ENCODE results near the gene KLHL26.
A peak's percentile ranks its signal among the peaks of the same experiment; 100 is the strongest.

Gene KLHL26

DNA sequence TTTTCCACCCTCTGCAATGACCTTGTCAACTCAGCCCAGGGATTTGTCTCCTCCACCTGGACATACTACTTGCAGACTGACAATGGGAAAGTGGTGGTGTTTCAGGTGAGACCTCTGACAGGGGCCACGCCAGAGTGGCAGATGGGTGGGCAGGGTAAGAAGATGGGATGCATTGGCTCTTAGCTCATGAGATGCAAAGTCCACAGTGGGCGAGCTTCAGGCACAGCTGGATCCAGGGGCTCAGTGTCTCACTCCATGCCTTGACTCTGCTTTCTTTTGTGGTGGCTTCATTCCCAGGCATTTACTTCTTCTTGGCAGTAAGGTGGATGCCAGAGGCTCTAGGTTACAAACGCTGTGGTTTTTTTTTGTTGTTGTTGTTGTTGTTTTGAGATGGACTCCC, 20.8 kb upstream of the KLHL26 start:
- no peak for DNase-seq

DNA sequence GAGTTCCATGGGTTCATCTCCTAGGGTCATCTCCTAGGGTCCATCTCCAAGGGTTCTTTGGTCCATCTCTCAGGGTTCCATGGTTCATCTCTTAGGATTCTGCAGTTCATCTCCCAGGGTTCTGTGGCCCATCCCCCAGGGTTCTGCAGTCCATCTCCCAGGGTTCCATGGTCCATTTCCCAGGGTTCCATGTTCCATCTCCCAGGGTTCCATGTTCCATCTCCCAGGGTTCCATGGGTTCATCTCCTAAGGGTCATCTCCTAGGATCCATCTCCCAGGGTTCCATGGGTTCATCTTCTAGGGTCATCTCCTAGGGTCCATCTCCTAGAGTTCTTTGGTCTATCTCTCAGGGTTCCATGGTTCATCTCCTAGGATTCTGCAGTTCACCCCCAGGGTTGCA, 19.3 kb upstream of the KLHL26 start:
- DNase-seq = no peak

DNA sequence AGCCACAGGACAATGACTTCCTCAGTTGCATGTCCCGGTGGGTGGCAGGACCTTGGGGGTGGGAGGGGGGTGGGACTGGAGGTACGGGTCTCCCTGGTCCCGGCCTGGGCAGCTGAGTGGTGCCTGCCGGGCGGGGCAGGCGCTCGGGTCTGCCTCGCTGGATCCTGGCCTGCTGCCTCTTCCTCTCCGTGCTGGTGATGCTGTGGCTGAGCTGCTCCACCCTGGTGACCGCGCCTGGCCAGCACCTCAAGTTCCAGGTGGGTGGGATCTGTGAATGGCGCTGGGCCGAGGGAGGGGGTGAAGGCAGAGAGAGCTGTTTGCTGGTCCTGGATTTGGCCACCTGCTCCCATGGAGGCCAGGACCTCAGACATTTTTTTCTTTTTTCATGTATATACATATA, 18.6 kb upstream of the KLHL26 start:
- no peak for DNase-seq

DNA sequence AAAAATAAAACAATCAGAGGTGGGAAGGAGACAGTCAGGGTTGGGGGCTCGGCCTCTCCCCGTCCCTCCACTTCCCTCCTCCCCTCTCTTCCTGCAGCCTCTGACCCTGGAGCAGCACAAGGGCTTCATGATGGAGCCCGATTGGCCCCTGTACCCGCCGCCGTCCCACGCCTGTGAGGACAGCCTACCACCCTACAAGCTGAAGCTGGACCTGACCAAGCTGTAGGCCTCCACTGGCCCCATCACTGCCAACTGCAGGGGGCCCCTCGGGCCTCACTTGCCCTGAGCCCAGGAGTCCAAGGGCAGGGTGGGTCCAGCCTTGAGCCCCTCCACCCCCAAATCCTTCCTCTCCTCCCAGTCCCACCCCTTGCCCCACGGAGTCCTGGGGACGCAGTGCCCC, 16.5 kb upstream of the KLHL26 start:
- DNase-seq = no peak

DNA sequence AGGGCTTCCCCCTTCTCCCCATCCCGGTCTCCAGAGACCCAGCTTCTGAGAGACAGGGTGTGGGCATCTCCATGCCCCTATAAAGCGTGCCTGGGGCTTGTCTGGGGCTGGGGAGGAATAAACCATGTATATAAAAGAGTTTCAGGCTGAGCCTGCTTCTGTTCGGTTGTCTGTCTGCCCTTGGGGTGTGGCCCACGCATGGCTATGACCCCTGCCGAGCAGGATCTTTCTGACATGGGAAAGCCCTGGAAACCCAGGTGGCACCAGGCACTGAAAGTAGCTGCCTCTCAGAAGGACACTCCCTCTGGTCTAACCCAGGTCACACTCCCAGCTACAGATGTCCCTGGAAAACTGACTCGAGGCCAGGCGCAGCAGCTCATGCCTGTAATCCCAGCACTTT, 15.9 kb upstream of the KLHL26 start:
- DNase-seq = no peak

DNA sequence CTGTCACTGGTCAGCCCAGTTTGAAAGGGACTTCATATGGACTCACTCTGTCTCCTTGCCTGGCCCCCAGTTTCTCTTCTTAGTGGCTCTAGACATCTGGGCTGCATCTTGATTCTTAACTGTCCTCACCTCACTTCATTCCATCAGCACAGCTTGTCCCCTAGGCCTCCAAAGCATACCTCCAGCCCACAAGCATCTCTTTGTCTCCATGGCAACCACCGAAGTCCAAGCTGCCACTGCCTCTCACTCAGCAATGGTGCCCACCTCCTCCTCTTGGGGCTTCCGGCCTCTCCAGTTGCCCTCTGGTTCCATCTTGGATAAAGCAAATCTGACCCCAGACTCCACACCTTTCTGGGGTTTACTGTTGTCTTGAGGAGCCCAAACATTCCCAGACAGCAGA, 9.9 kb upstream of the KLHL26 start:
- no peak for DNase-seq

DNA sequence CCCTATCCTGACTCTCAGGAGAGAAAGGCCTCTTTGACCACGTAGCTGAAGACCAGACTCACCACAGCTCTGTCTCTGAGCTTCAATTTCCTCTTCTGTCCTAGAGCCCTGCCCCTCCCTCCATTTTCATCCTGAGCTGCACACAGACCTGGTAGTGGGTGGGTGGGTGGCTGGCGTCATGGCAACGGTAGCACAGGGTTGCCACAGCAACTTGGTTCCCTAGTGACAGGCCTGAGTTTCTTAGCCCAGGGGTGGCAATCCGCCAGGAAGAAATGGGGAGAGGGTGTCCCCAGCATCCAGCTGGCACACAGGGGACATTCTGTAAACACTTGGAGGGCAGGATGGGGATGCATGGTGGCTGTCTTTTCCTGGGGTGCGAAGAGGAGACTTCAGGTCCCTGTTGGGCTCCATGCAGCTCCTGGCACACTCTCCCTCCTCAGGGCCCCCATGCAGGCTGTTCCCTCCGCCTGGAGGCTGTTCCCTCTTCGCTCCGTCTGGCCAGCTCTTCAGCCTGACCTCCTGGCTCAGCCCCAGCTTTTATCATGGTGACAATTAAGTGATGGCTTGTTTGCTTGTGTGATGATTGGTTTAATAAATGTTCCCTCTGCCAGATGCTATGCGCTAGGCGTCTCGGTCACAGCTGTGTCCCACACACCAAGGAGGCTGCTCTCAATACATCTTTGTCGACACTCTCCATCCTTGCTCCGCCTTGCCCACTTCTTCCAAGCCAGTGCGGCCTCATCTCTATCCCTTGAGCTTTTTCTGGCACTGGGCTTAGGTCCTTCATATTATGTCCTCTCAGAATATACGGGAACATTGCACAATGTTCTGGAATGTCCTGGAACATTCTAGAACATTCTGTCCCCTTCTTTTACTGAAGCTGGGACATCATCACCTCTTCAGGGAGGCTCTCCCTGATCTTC, 7.4 kb upstream of the KLHL26 start:
- DNase-seq = no peak

DNA sequence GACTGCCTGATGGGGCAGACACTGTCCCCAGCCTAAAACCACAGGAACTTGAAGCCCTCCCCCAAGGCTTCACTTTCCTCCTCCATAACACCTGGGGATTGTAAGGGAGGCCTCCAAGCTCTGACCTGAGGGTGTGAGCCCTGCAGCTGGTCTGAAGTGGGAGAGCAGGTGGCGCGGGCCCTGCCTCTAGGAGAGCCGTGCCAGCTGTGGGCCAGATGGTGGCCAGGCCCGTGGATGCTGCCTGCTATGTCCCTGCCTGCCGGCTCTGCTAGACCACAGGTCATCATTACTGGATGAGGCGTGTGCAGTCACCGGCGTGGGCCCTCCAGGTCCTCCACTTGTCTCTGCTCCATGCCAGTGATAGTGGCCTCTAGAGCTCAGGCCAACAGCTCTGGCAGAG, 3.5 kb upstream of the KLHL26 start:
- DNase-seq = no peak

DNA sequence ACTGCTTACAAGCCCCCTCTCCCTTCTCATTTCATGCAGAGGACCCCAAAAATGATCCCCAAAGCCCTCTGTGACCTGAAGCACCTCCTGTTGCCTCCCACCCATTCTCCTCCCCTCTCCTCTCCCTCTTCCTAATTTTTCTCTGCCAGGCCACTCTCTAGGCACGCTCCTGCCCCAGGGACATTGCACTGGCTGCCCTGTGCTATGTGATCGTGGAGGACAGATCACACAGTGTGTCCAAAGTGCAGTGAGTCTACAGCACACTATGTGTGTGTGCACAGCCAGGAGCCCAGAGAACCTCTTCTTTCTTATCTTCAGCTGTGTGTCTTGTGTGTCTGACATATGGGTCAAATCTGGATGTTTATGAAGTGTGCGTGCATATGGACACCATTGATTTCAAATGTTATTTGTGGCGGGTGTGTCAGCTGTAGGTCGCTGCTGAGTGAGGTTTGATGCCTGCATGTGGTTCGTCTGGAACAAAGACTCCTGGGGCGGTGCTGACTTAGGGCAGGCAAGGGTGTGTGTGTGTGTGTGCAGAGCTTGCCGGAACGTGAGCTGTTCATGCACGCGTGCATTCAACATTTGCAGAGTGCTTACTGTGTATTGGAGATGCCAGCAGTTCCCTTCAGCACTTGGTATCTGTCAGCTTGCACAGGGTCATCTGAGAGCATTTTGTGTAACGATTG, 2.1 kb upstream of the KLHL26 start:
- no peak for DNase-seq

DNA sequence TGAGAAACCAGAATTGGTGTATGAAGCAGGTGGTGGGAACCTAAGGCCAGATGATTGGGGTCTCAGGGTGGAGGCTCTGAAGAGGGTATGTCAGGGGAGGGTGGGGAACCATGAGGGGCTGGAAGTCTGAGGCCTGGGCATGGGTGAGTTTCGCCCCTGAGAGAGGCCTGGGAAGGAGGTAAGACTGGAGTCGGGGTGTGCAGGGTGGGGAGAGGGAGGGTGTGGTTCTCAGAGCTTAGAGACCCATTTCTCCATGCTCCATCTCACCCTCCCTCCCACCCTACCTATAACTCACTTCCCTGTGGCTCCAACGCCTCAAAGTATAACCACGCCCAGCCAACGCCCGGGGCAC, 1.0 kb upstream of the KLHL26 start:
- DNase-seq = no peak

DNA sequence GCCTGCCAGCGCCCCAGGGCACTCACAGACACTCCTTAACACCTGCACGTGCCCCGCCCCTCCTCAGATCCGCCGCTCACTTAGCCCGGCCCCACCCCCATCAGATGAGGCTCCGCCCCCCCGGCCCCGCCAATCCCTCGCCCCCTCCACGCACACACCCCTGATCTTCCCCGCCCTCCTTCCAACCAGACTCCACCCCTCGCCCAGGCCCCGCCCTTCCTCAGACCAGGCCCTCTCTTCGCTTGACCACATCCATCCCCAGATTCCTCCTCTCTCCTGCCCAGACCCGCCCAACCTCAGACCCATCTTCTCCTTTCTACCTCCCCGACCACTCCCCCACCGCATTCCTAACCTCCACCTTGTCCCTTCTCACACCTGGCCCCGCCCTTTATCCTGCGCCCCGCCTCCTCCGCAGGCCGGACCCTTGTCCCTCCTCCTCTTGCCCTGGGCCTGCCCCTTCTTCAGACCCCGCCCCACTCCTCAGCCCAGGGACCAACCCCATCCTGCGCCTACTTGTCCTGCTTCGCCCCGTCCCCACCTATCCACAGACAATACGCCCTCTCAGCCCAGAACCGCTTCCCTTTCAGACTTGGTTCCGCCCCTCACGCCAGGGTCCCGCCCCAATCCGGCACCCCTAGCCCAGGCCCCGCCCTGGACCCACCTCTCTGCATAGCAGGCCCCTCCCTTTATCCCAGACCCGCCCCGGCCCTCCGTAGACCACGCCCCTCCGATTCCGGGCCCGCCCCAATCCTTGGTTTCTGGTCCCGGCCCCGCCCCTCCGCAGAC, 452 bp upstream of the KLHL26 start:
- peak; percentile 98 for DNase-seq

DNA sequence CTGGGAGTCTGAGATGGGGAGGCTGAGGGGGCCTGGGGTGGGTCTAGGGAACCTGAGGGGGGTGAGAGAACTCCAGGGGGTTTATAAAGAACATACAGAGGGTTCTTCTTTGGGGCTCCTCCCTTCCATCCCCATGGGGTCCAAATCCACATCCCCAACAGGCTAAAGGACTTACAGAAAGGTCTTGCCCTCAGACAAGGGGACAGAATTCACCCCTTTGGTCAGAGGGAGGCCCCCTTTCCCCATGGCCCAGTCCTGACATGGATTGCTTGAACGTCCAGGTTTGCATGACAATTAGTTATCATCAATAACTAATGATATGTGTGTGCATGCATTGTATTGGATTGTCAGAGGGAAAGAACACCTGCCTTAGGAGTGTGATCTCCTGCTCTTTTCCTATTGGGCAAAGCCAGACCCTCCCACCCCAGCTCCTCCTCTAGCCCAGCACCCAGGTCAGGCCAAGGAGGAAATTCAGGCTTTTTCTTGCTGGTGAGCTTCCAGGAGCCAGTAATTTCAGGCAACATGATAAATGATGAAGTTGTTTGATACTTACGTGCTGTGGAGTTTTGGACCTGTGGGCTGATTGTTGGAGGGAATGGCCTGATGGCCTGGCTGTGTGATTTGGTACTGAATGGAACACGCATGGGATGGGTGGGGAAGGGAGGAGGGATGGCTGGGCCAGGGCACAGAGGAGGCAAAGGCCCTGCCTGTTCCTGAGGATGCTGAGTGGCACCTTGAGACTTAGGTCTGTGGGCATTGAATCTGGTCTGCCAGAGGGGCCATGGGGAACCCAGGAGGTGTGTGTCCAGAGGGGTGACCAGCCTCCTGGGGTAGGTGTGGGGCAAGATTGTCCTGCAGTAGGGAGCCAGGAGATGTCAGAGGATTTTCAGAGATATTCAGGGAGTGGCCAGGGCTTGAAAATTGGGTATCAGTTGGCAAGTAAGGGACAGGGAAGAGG, 1.1 kb downstream of the KLHL26 start:
- no peak for DNase-seq

DNA sequence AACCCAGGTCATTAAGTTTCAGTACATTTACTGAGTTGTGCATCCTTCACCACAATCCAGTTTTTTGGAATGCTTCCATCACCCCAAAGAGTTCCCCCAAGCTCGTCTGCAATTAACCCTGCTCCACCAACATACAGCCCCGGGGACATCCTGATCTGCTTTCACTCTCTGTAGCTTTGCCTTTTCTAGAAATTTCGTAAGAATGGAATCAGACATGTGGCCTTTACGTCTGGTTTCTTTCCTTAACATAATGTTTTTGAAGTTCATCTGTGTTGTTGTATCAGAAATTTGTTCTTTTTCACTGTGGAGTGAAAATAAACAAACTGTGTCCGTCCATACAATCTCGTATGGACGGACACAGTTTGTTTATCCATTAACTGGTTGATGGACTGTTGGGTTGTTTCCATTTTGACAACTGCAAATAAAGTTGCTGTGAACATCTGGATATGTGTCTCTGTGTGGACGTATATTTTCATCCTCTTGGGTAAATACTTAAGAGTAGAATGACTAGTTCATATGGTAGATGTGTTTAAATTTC, 2.9 kb downstream of the KLHL26 start:
- DNase-seq = no peak

DNA sequence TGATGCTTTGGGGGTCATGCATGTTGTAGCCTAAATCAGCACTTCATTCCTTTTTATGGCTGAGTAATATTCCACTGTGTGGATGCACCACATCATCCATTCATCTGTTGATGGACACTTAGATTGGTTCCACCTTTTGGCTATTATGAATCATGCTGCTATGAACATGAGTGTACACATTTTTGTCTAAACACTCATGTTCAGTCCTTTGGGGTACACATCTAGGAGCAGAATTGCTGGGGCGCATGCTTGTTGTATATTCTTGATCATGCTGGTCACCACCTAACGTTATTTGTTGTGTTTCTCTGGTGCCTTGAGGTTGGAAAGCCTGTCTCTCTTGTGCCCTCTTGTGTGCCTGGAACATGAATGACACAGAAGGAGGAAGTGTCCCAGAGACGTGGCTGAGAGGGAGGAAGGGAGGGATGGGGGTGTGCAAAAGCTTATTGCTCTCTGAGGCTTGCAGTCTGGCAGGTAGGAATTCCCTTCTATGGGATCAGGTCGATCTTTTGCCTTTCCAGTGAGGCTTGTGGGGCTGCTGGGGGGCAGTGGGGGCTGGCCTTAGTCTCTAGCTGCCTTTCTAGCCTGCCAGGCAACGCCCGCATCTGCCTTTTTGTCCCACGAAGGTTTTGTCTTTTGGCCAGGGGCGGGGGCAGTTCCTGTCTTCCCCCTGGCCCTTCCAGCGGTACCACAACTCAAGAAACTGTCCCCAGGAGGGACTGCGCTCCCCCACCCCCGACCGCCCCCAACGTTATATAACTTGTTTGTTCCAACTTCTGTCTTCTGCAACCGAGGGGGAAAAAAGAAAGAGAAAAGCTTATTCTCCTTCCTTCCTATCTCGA, 7.6 kb downstream of the KLHL26 start:
- DNase-seq = no peak

DNA sequence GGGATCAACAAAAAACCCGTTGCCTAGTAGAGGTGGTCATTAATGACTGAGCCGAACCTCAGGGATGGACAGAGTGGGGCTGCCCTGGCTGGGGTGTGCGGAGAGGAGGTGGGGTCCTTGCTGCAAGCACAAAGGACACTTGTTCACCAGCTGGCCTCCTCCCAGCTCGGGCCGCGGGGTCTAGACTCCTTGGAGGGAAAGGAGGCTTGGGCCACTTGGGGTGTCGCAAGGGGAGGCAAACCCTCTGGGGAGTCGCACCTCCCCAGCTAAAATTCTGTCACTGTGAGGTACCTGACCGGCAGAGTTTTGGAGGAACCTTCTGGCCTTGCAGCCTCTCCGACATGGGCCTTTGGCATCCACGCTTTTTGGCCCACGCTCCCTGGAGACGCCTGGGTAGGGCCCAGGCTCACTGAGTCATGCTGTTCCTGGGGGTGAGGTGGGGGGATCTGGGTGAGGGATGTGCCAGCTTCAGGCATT, 8.2 kb downstream of the KLHL26 start:
- DNase-seq = no peak

DNA sequence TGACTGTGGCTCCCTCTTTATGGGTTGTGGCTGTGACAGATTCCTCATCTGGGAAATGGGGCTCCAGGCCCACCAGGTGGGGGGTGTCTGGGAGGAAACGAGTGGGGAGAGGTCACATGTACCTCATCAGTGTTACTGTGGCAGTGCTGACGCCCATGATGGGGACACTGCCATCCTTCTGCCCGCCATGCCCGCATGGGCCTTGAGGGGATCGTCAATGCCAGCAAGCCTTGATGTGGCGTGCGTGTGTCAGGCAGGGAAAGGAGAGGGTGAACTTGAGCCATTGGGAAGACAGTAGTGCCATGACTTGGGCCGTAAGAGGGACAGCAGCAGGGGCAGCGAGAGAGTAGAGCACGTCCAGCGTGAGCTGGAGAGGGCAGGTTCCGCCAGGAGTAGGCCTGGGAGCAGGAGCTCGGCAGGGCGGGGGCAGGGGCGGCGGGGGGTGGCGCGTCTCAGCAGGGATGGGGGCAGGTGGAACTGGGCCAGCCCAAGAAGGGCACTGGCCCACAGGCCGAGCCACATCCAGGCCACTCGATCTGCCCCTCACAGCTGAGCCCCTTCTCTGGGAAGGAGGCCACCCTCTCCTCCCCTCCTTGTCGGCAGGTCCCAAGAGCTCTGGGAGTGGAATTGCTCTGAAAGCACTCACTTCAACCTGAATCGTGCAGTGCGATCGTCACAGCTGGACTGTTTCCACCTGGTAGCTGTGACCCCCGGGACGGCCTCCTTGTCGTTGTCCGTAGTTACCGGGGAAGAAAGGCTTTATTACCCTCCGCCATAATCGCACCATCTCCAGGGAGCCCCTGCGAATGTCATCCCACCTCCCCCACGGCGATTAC, 9.9 kb downstream of the KLHL26 start:
- no peak for DNase-seq

DNA sequence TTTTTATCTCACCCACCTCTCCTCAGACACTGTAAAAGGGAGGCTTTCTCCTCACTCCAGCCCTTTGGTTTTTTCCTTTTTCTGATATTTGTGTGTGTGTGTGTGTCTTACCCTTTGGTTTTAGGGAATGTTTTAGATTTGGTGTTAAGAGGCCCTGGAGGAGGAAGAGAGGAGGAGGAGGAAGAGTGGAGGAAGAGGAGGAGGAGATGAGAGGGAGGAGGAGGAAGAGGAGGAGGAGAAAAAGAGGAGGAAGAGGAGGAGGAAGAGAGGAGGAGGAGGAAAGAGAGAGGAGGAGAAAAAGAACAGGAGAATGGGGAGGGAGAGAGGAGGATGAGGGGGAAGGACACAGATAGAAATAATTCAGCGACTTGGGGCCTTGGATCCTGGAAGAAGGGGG, 10.5 kb downstream of the KLHL26 start:
- no peak for DNase-seq

DNA sequence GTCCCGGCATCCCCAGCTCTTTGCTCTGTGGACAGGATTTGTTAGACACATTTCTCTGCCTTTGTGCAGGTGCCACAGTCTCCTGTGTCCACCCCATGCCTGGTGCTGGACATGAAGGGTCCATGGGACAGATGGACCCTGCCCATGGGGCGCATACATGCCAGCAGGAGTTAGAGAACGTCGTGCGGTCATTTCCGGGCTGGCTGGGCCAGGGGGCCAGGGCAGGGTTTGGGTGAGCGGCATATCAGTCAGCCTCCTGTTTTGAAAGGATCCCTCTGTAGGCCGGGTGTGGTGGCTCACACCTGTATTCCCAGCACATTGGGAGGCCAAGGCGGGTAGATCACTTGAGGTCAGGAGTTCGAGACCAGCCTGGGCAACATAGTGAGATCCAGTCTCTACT, 11.0 kb downstream of the KLHL26 start:
- DNase-seq = no peak

DNA sequence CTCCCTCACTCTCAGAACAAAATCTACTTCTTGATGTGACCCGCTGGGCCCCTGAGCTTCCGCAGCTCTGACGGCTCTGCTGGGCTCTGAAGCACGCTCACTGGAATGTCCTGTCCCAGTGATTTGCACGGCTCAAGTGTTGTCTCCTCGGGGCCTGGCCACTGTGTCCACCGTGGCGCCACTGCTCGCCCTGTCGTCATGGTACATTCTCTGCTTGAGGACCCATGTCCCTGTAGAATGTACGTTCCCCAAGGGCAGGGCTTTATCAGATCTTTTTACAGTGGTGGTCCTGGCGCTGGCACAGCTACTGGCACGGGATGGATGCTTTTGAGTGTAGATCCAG, 12.1 kb downstream of the KLHL26 start:
- no peak for DNase-seq

DNA sequence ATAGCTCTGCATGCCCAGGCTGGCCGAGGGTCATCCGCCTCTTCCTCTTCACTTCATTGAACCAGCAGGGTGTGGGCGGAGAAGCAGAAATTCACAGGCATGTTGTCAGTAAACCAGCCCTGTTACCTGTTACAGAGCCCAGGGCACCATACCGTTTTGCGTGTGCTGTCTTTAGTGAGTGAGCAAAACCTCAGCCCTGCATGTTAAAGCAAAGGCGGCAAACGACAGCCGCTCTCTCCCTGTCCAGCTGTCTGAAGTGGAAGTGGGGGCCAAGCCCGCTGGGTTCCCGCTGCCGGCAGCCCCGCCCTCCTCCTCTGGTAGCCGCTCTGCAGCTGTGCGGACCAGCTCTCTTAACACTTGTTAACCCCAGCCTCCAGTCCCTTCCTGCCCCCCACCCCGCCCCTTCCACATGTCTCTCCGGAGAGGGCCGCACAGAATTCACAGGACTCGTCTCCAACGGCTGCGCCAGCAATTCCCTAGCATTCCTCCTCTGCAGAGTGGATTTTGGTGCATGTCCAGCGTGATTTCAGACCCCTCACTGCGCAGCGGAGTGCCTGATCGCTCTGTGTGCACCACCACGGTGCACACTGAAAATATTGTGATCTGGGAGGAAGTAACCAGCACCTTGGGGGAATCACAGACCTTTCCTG, 12.7 kb downstream of the KLHL26 start:
- DNase-seq = no peak
